Gastroesophageal sphincter (tissue), 4 donors: ENCODE data around the gene TAF9. TPM values are rescaled to one million over a fixed set of nuclear protein-coding genes. Genes with fewer than 3 reads are reported as not detected.

Experiments used
- ATAC-seq: fragments of 150-250 bp; one replicate; pipeline ENCODE4 v1.9.1; 2016; ENCODE audit warnings: mild to moderate bottlenecking, moderate library complexity
- H3K27ac ChIP-seq, 4 donors: fragments of 200-600 bp; sonication (generic) in 3 of 4; 1 replicate in 3 of 4; 2 replicates in 1 of 4; pipeline ENCODE4 v1.5.1; 2016 to 2019
- H3K27me3 ChIP-seq: fragments of 200-600 bp; sonication (generic); one replicate; pipeline ENCODE4 v1.5.1; 2019
- H3K36me3 ChIP-seq, 2 donors: fragments of 200-600 bp; sonication (generic); one replicate each; pipeline ENCODE4 v1.5.1; 2019; ENCODE audit warnings: control low read depth in 1 of 2
- H3K4me1 ChIP-seq, 3 donors: fragments of 200-600 bp; sonication (generic); 1 replicate in 2 of 3; 2 replicates in 1 of 3; pipeline ENCODE4 v1.5.1; 2016 to 2019; ENCODE audit warnings: control low read depth in 2 of 3
- H3K4me3 ChIP-seq, 2 donors: fragments of 200-600 bp; sonication (generic); one replicate each; pipeline ENCODE4 v1.5.1; 2019; ENCODE audit warnings: mild to moderate bottlenecking in 1 of 2, moderate library complexity in 1 of 2
- H3K9me3 ChIP-seq, 3 donors: fragments of 200-600 bp; sonication (generic); one replicate each; pipeline ENCODE4 v1.5.1; 2017 to 2019; ENCODE audit warnings: control low read depth in 2 of 3
- EP300 ChIP-seq: sonication (generic); formaldehyde crosslinking; IDR thresholded peaks from one replicate; pipeline ENCODE4 v1.6.1; 2017; ENCODE audit warnings: antibody characterized with exemption, mild to moderate bottlenecking
- POLR2A ChIP-seq, 2 donors: fragments of 450-650 bp; IDR thresholded peaks; one replicate each; pipeline ENCODE4 v1.6.1; 2017; ENCODE audit warnings: antibody characterized with exemption in 2 of 2, mild to moderate bottlenecking in 2 of 2, moderate library complexity in 1 of 2
- POLR2AphosphoS5 ChIP-seq: sonication (generic); formaldehyde crosslinking; IDR thresholded peaks from one replicate; pipeline ENCODE4 v1.6.1; 2017; ENCODE audit warnings: antibody characterized with exemption
- WGBS, 2 donors: methylation state at CpG; one replicate each; pipeline ENCODE4 v1.1.5; 2018; ENCODE audit warnings: low coverage in 1 of 2; 5-methylcytosine and 5-hydroxymethylcytosine counted together
- total RNA-seq, 4 donors: library from RNA; depleted of rRNA; stranded (reverse); fragments of >200 nt; gene quantifications; one replicate each; pipeline ENCODE4 v1.1.0, GENCODE V29; 2016
- TF ChIP-seq, protein P1 (sequence below), 4 experiments: fragments of 200-600 bp in 2 of 4; fragments of 450-650 bp in 2 of 4; sonication (generic) in 1 of 4; IDR thresholded peaks; one replicate each; pipeline ENCODE4 v1.5.1; 2017 to 2019; ENCODE audit warnings: antibody characterized with exemption in 4 of 4, mild to moderate bottlenecking in 2 of 4, moderate library complexity in 2 of 4

TAF9 gene
- total RNA-seq, 4 donors from 2014 or later: 30.4 to 40.9 (median 39.9) TPM

DNA sequence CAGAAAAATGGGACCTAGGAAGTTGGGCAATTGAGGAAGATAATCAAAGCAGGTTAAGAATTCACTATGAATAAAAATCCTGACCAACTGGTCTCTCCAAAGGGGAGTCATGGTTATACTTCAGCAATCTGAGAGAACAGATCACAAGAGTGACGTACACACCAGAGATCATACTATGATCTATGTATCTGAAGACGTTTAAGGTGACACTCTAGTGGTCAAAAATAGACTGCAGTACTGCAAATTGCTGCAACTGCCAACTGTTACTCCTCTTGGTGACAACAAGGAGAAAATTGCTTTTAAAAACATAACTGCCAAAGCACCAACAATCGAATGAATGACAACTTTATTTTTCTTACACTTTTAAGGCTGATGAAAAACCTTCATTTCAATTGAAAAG, 4.9 kb downstream of the TAF9 start:
- H3K36me3 ChIP-seq: peaks cover 0 to 66% of the 10 kb centered on the region in 2 donors
- H3K4me1 ChIP-seq: peaks cover 0 to 24% (median 11%) of the 10 kb centered on the region in 3 donors
- no peak overlapping the region for H3K27ac ChIP-seq
- 43 to 54% methylated on average over 3 of the region's 3 CpGs for WGBS, 2 donors
- H3K9me3 ChIP-seq: no peaks in the 10 kb centered on the region
- TF ChIP-seq POLR2A (IDR thresholded peaks at IDR 0.05): no peak
- TF ChIP-seq, protein P1, sequence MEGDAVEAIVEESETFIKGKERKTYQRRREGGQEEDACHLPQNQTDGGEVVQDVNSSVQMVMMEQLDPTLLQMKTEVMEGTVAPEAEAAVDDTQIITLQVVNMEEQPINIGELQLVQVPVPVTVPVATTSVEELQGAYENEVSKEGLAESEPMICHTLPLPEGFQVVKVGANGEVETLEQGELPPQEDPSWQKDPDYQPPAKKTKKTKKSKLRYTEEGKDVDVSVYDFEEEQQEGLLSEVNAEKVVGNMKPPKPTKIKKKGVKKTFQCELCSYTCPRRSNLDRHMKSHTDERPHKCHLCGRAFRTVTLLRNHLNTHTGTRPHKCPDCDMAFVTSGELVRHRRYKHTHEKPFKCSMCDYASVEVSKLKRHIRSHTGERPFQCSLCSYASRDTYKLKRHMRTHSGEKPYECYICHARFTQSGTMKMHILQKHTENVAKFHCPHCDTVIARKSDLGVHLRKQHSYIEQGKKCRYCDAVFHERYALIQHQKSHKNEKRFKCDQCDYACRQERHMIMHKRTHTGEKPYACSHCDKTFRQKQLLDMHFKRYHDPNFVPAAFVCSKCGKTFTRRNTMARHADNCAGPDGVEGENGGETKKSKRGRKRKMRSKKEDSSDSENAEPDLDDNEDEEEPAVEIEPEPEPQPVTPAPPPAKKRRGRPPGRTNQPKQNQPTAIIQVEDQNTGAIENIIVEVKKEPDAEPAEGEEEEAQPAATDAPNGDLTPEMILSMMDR (IDR thresholded peaks at IDR 0.05): peak in 2 of 4 experiments; percentile 31 to 41
- no peaks in the 10 kb centered on the region for H3K27me3 ChIP-seq
- no peak for ATAC-seq
- H3K4me3 ChIP-seq: no peak overlapping the region

DNA sequence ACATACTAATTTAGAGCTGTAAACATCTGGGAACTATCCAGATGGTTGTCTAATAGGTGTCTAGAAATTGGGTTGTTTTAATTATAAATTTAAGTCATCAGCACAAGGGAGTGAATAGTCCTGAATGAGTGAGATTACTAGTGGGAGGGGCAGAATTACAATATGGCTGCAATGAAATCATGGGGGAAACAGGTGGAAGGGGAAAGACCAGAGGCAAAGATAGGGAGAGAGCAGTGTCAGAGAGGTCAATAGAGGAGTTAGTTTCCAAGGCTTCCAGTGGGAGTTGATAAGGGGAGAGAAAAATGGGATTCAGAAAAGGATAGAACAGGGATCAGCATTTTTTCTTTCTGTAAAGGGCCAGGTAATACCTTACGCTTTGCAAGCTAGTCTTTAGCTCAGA, 8.9 kb downstream of the TAF9 start:
- Histone ChIP-seq H3K27me3 (no peaks in the 10 kb centered on the region), H3K4me1 (no peaks in the 10 kb centered on the region), H3K9me3 (no peaks in the 10 kb centered on the region), H3K4me3 (no peak overlapping the region), H3K36me3 (peaks cover 0 to 58% of the 10 kb centered on the region in 2 donors), H3K27ac (no peak overlapping the region)
- no peak for ATAC-seq
- TF ChIP-seq POLR2AphosphoS5: no peak
- 78 to 100% methylated on average over 1 of the region's 1 CpG for WGBS, 2 donors

DNA sequence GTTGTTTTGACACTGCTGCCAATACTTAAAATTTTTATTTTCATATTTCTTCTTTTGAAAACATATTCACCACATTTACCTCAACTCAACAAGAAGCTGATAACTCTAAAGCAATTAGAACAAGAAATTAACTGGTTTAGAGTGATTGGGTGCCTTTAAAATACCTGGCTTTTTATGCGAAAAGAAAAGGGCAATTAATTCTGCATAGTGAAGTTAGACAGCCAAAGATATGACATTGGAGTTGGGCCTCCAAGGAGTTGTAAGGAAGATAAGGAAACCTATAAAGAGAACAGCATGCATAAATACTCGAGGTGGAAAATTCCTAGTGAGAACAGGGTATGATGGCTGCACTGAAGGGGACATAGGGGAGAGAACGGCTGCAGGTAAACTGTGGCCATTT, 9.6 kb downstream of the TAF9 start:
- H3K4me1 ChIP-seq: no peaks in the 10 kb centered on the region
- TF ChIP-seq EP300: no peak
- no peak for TF ChIP-seq POLR2A (IDR thresholded peaks at IDR 0.05)
- TF ChIP-seq POLR2AphosphoS5: no peak
- TF ChIP-seq, protein P1 (IDR thresholded peaks at IDR 0.05): no peak
- H3K27ac ChIP-seq: no peak overlapping the region
- WGBS, 2 donors: 48 to 72% methylated on average over 2 to 3 of the region's 3 CpGs
- ATAC-seq: no peak
- H3K4me3 ChIP-seq: no peak overlapping the region
- H3K36me3 ChIP-seq: peaks cover 0 to 58% of the 10 kb centered on the region in 2 donors
- no peaks in the 10 kb centered on the region for H3K9me3 ChIP-seq
- no peaks in the 10 kb centered on the region for H3K27me3 ChIP-seq

DNA sequence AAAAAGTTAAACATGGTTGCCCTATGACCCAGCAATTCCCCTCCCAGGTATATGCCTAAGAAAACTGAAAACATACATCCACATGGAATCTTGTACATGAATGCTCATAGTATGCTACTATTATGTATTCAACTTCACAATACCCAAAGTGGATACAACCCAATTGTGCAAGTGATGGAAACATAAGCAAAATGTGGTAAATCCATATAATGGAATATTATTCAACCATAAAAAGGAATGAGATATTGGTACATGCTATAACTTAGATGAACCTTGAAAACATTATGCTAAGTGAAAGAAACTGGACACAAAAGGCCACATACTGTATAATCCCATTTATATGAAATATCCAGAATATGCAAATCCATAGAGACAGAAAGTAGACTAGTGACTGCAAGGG, 18.7 kb downstream of the TAF9 start:
- Histone ChIP-seq H3K4me1 (no peaks in the 10 kb centered on the region), H3K36me3 (peaks cover 0 to 61% of the 10 kb centered on the region in 2 donors)
- TF ChIP-seq POLR2AphosphoS5: no peak
- no peak for TF ChIP-seq EP300
- TF ChIP-seq, protein P1 (IDR thresholded peaks at IDR 0.05): no peak
- no peak for TF ChIP-seq POLR2A (IDR thresholded peaks at IDR 0.05)

DNA sequence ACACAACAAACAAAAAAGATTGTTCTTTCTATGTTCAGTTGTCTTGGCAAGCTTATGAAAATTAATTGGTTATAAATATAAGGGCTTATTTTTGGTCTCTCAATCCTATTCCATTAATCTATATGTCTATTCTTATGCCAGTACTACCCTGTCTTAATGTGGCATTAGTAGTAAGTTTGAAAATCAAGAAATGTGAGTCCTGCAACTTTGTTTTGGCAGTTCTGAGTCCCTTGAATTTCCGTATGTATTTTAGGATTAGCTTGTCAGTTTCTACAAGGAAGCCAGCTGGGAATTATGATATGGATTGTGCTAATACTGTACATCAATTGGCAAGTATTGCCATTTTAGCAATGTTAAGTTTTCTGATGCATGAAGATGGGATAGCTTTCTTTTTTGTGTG, 26.2 kb downstream of the TAF9 start:
- Histone ChIP-seq H3K4me1 (no peaks in the 10 kb centered on the region), H3K27me3 (no peaks in the 10 kb centered on the region), H3K4me3 (no peak overlapping the region), H3K9me3 (no peaks in the 10 kb centered on the region), H3K36me3 (no peaks in the 10 kb centered on the region), H3K27ac (no peak overlapping the region)
- TF ChIP-seq EP300 (no peak), POLR2AphosphoS5 (no peak), POLR2A (IDR thresholded peaks at IDR 0.05) (no peak)
- TF ChIP-seq, protein P1 (IDR thresholded peaks at IDR 0.05): no peak
- WGBS, 2 donors: 29 to 50% methylated on average over 1 of the region's 1 CpG
- ATAC-seq: no peak

More for the DNA sequence above, 18.7 kb downstream of the TAF9 start:
- no peak overlapping the region for H3K4me3 ChIP-seq
- no peak for ATAC-seq
- no peaks in the 10 kb centered on the region for H3K27me3 ChIP-seq
- H3K9me3 ChIP-seq: no peaks in the 10 kb centered on the region
- no peak overlapping the region for H3K27ac ChIP-seq
